NCI-H748 (cell line): ENCODE measurements around the gene CDR2L.
A peak's percentile ranks its signal among the peaks of the same experiment; 100 is the strongest.
"Not testable (repeated sequence)": the region's sequence is repeated elsewhere in the genome, so short reads cannot be mapped to it uniquely, and the experiment has no call there.

ENCODE experiments used
- DNase-seq: peaks from one replicate; lab custom pipeline; 2025; ENCODE audit not compliant: unreplicated experiment; lab: John Stamatoyannopoulos, UW

The CDR2L gene

GRCh38 chr17:75036643-75037268 lies 49.3 kb downstream of the CDR2L start:
- DNase-seq, result peak; percentile 78

GRCh38 chr17:75039238-75039637 lies 51.8 kb downstream of the CDR2L start:
- no peak for DNase-seq

GRCh38 chr17:75041656-75042280 lies 54.3 kb downstream of the CDR2L start:
- no peak for DNase-seq

GRCh38 chr17:75043789-75044188 lies 56.4 kb downstream of the CDR2L start:
- not testable (repeated sequence) for DNase-seq

GRCh38 chr17:75044716-75045115 lies 57.3 kb downstream of the CDR2L start:
- no peak for DNase-seq

- not testable (repeated sequence) for DNase-seq
Measured at GRCh38 chr17:75045946-75046406, 58.5 kb downstream of the CDR2L start.

GRCh38 chr17:75046407-75047289 lies 59.2 kb downstream of the CDR2L start, which contains the start of the genes ATP5PD and KCTD2:
Gene ATP5PD, minus strand, starts transcription at chr17:75046969. Its CDS starts 4,319 bp downstream, at chr17:75042650.
Gene KCTD2, plus strand, starts transcription at chr17:75047225. Its CDS starts 26 bp downstream, at chr17:75047251.
- DNase-seq, result peak; percentile 94

GRCh38 chr17:75047398-75048098 lies 60.1 kb downstream of the CDR2L start:
- DNase-seq, result peak; percentile 18

- no peak for DNase-seq
Measured at GRCh38 chr17:75048249-75048878, 60.9 kb downstream of the CDR2L start.

- DNase-seq, result no peak
Measured at GRCh38 chr17:75049057-75049456, 61.6 kb downstream of the CDR2L start.

- no peak for DNase-seq
Measured at GRCh38 chr17:75049706-75050105, 62.3 kb downstream of the CDR2L start.

GRCh38 chr17:75051941-75052340 lies 64.5 kb downstream of the CDR2L start:
- no peak for DNase-seq
